NCI-H524 treated with DMSO at 0.1 percent for 48 hours (cell line): ENCODE measurements around the gene SEMA5B.

Experiments
- DNase-seq: peaks from one replicate; lab custom pipeline; 2025; lab: John Stamatoyannopoulos, UW

SEMA5B gene

GRCh38 chr3:122969585-122970469 lies 57.7 kb downstream of the SEMA5B start:
- no peak for DNase-seq

- DNase-seq = no peak
Measured at GRCh38 chr3:122967765-122968164, 59.8 kb downstream of the SEMA5B start.

GRCh38 chr3:122967356-122967755 lies 60.2 kb downstream of the SEMA5B start:
- DNase-seq = no peak

GRCh38 chr3:122966045-122966444 lies 61.5 kb downstream of the SEMA5B start:
- no peak for DNase-seq

- no peak for DNase-seq
Measured at GRCh38 chr3:122964811-122965210, 62.8 kb downstream of the SEMA5B start.

- DNase-seq = no peak
Measured at GRCh38 chr3:122962149-122962548, 65.4 kb downstream of the SEMA5B start.

- DNase-seq = no peak
Measured at GRCh38 chr3:122961146-122961545, 66.4 kb downstream of the SEMA5B start.

GRCh38 chr3:122960652-122961051 lies 66.9 kb downstream of the SEMA5B start:
- no peak for DNase-seq

- no peak for DNase-seq
Measured at GRCh38 chr3:122959339-122959738, 68.2 kb downstream of the SEMA5B start.

GRCh38 chr3:122957707-122958689 lies 69.6 kb downstream of the SEMA5B start:
- DNase-seq = no peak

GRCh38 chr3:122956693-122957455 lies 70.7 kb downstream of the SEMA5B start:
- no peak for DNase-seq

- no peak for DNase-seq
Measured at GRCh38 chr3:122955916-122956692, 71.5 kb downstream of the SEMA5B start.

- no peak for DNase-seq
Measured at GRCh38 chr3:122952520-122952919, 75.0 kb downstream of the SEMA5B start.

GRCh38 chr3:122948408-122948807 lies 79.2 kb downstream of the SEMA5B start:
- peak; percentile 23 for DNase-seq

GRCh38 chr3:122947738-122948137 lies 79.8 kb downstream of the SEMA5B start:
- DNase-seq = no peak

GRCh38 chr3:122947196-122947595 lies 80.4 kb downstream of the SEMA5B start:
- DNase-seq = peak; percentile 84

GRCh38 chr3:122946185-122946584 lies 81.4 kb downstream of the SEMA5B start:
- DNase-seq = no peak

GRCh38 chr3:122945230-122945629 lies 82.3 kb downstream of the SEMA5B start:
- no peak for DNase-seq

GRCh38 chr3:122944671-122945161 lies 82.8 kb downstream of the SEMA5B start:
- DNase-seq = no peak

GRCh38 chr3:122943828-122944190 lies 83.8 kb downstream of the SEMA5B start:
- DNase-seq = no peak
